Measurements from ENCODE around the gene MORC3.

Gene MORC3

GRCh38 chr21:36350282-36350910 is 30.4 kb downstream of the MORC3 start:
- DNase-seq (ENCODE audit: low read depth): peak; percentile 72
- no peak overlapping the region for H3K4me3 ChIP-seq (replicated peaks; ENCODE audit: low read depth, low read length)
- no peak for TF ChIP-seq CTCF (IDR thresholded peaks at IDR 0.05; ENCODE audit: low read length, missing control alignments)

GRCh38 chr21:36354918-36355680 is 35.1 kb downstream of the MORC3 start:
- TF ChIP-seq CTCF (IDR thresholded peaks at IDR 0.05; ENCODE audit: low read length, missing control alignments): no peak
- no peak overlapping the region for H3K4me3 ChIP-seq (replicated peaks; ENCODE audit: low read depth, low read length)
- DNase-seq (ENCODE audit: low read depth): no peak

- H3K4me3 ChIP-seq (replicated peaks; ENCODE audit: low read depth, low read length): no peak overlapping the region
- no peak for DNase-seq (ENCODE audit: low read depth)
- no peak for TF ChIP-seq CTCF (IDR thresholded peaks at IDR 0.05; ENCODE audit: low read length, missing control alignments)
These were observed 35.9 kb downstream of the MORC3 start for GRCh38 chr21:36355868-36356267.

GRCh38 chr21:36359185-36359584 is 39.2 kb downstream of the MORC3 start:
- no peak overlapping the region for H3K4me3 ChIP-seq (replicated peaks; ENCODE audit: low read depth, low read length)
- no peak for TF ChIP-seq CTCF (IDR thresholded peaks at IDR 0.05; ENCODE audit: low read length, missing control alignments)
- no peak for DNase-seq (ENCODE audit: low read depth)

- H3K4me3 ChIP-seq (replicated peaks; ENCODE audit: low read depth, low read length): no peak overlapping the region
- no peak for TF ChIP-seq CTCF (IDR thresholded peaks at IDR 0.05; ENCODE audit: low read length, missing control alignments)
- no peak for DNase-seq (ENCODE audit: low read depth)
These were observed 49.2 kb downstream of the MORC3 start for GRCh38 chr21:36369064-36369685.

- H3K4me3 ChIP-seq (replicated peaks; ENCODE audit: low read depth, low read length): no peak overlapping the region
- no peak for DNase-seq (ENCODE audit: low read depth)
- TF ChIP-seq CTCF (IDR thresholded peaks at IDR 0.05; ENCODE audit: low read length, missing control alignments): no peak
These were observed 56.0 kb downstream of the MORC3 start for GRCh38 chr21:36375994-36376393.

Data from fibroblast of pulmonary artery (primary cell).